Stromal cell of bone marrow (primary cell): ENCODE measurements around the gene CLIC6.
"Not testable (repeated sequence)": the region's sequence is repeated elsewhere in the genome, so short reads cannot be mapped to it uniquely, and the experiment has no call there.

ENCODE experiments used
- DNase-seq: peaks from one replicate; pipeline ENCODE4 v3.0.0-alpha.2; 2012; ENCODE audit warnings: low read depth

The CLIC6 gene

GRCh38 chr21:34693192-34693810 lies 24.5 kb downstream of the CLIC6 start:
- peak; percentile 54 for DNase-seq

GRCh38 chr21:34695434-34695833 lies 26.6 kb downstream of the CLIC6 start:
- no peak for DNase-seq

- no peak for DNase-seq
Observed at GRCh38 chr21:34696121-34696520, 27.3 kb downstream of the CLIC6 start.

GRCh38 chr21:34697826-34698225 lies 29.0 kb downstream of the CLIC6 start:
- no peak for DNase-seq

GRCh38 chr21:34698270-34699015 lies 29.6 kb downstream of the CLIC6 start:
- no peak for DNase-seq

- DNase-seq = no peak
Observed at GRCh38 chr21:34700605-34701004, 31.8 kb downstream of the CLIC6 start.

- DNase-seq = no peak
Observed at GRCh38 chr21:34701726-34702125, 32.9 kb downstream of the CLIC6 start.

GRCh38 chr21:34702341-34703170 lies 33.8 kb downstream of the CLIC6 start:
- DNase-seq = peak; percentile 68

- DNase-seq = no peak
Observed at GRCh38 chr21:34703571-34703970, 34.8 kb downstream of the CLIC6 start.

- DNase-seq = peak; percentile 67
Observed at GRCh38 chr21:34704119-34704518, 35.3 kb downstream of the CLIC6 start.

- DNase-seq = no peak
Observed at GRCh38 chr21:34705011-34705410, 36.2 kb downstream of the CLIC6 start.

GRCh38 chr21:34706337-34706736 lies 37.5 kb downstream of the CLIC6 start:
- DNase-seq = no peak

- DNase-seq = no peak
Observed at GRCh38 chr21:34707876-34708325, 39.1 kb downstream of the CLIC6 start.

- DNase-seq = no peak
Observed at GRCh38 chr21:34713621-34714020, 44.8 kb downstream of the CLIC6 start.

GRCh38 chr21:34715518-34715917 lies 46.7 kb downstream of the CLIC6 start:
- DNase-seq = no peak

GRCh38 chr21:34715985-34716596 lies 47.3 kb downstream of the CLIC6 start:
- DNase-seq = no peak

- not testable (repeated sequence) for DNase-seq
Observed at GRCh38 chr21:34718529-34718928, 49.7 kb downstream of the CLIC6 start.

GRCh38 chr21:34722684-34723300 lies 54.0 kb downstream of the CLIC6 start:
- DNase-seq = no peak

- no peak for DNase-seq
Observed at GRCh38 chr21:34724131-34724856, 55.5 kb downstream of the CLIC6 start.

- no peak for DNase-seq
Observed at GRCh38 chr21:34724857-34725195, 56.0 kb downstream of the CLIC6 start.

GRCh38 chr21:34726627-34727337 lies 58.0 kb downstream of the CLIC6 start:
- no peak for DNase-seq
